Adrenal gland (tissue), 12 donors: ENCODE results near the gene NUDT9. TPM values are rescaled to one million over a fixed set of nuclear protein-coding genes. Genes with fewer than 3 reads are reported as not detected.
"Not testable (repeated sequence)": the region's sequence is repeated elsewhere in the genome, so short reads cannot be mapped to it uniquely, and the experiment has no call there.

ENCODE experiments used
- DNase-seq, 7 donors: peaks; one replicate each; pipeline ENCODE4 v3.0.0-alpha.2; 2019 to 2020
- H3K27ac ChIP-seq, 5 donors: fragments of 200-600 bp; sonication (generic) in 4 of 5; 1 replicate in 3 of 5; 2 replicates in 2 of 5; pipeline versions ENCODE4 v1.5.1 to v1.8.0; 2016 to 2020; ENCODE audit warnings: mild to moderate bottlenecking in 1 of 5
- H3K27me3 ChIP-seq: fragments of 200-600 bp; 2 replicates; pipeline ENCODE4 v1.8.0; 2021
- H3K36me3 ChIP-seq, 2 donors: fragments of 200-600 bp; replicated peaks in 1 of 2; 1 replicate in 1 of 2; 2 replicates in 1 of 2; pipeline versions ENCODE4 v1.5.1 to v1.8.0; 2018 to 2022
- H3K4me1 ChIP-seq, 2 donors: fragments of 200-600 bp; replicated peaks in 1 of 2; 1 replicate in 1 of 2; 2 replicates in 1 of 2; pipeline versions ENCODE4 v1.5.1 to v1.8.0; 2018 to 2021
- H3K4me3 ChIP-seq, 4 donors: fragments of 200-600 bp; sonication (generic) in 3 of 4; one replicate each; pipeline ENCODE4 v1.5.1; 2016 to 2018
- H3K9me3 ChIP-seq, 3 donors: fragments of 200-600 bp; sonication (generic) in 1 of 3; replicated peaks in 1 of 3; 1 replicate in 2 of 3; 2 replicates in 1 of 3; pipeline versions ENCODE4 v1.5.1 to v1.8.0; 2016 to 2021
- POLR2A ChIP-seq, 2 donors: fragments of 450-650 bp; IDR thresholded peaks; one replicate each; pipeline ENCODE4 v1.6.1; 2017; ENCODE audit warnings: antibody characterized with exemption in 2 of 2, mild to moderate bottlenecking in 2 of 2, moderate library complexity in 1 of 2
- WGBS, 4 donors: extraction: QIAGEN DNeasy Blood & Tissue Kit in 2 of 4; methylation state at CpG; one replicate each; pipeline versions ENCODE4 v1.1.5 to v1.1.7; 2013 to 2017; 5-methylcytosine and 5-hydroxymethylcytosine counted together
- intact Hi-C, 2 donors: fragments of 100-400 bp; cut with DNase I; formaldehyde crosslinking; loops; one replicate each; pipeline versions ENCODE4 v1.14.1 to v1.15.0; 2022 to 2023
- polyA plus RNA-seq, 3 donors: library from polyadenylated mRNA; stranded (reverse); fragments of 200-250 nt in 2 of 3; fragments of 350-450 nt in 1 of 3; fragmentation: Illumina TruSeq in 1 of 3; extraction: RNeasy Lipid Tissue Mini Kit (QIAGEN cat#74804) in 1 of 3; gene quantifications; one replicate each; pipeline ENCODE4 v1.2.3, GENCODE V29; 2013 to 2014
- total RNA-seq, 9 donors: library from RNA; depleted of rRNA in 4 of 9; stranded (reverse); fragments of >200 nt in 4 of 9; fragments of 120-200 nt in 1 of 9; fragmentation: NEBNext Ultra II Directional in 1 of 9; extraction: Animal tissue kit (Norgen Biotek cat#: 25700) in 1 of 9; gene quantifications; one replicate each; pipeline versions ENCODE4 v1.1.0 to v1.2.4, GENCODE V29; 2013 to 2023
- TF ChIP-seq, protein P1 (sequence below), 6 experiments: fragments of 450-650 bp in 4 of 6; fragments of 200-600 bp in 2 of 6; sonication (generic) in 1 of 6; IDR thresholded peaks; 1 replicate in 5 of 6; 2 replicates in 1 of 6; pipeline versions ENCODE4 v1.5.1 to v1.8.0; 2016 to 2021; ENCODE audit warnings: antibody characterized with exemption in 6 of 6, mild to moderate bottlenecking in 2 of 6, moderate library complexity in 1 of 6
- donor health status: healthy with polysubstance abuse.
- donor health status: Bipolar disorder and iron deficiency.
- donor health status: DM: yes; HTN: yes; CAD: no.
- donor health status: DM: no; HTN: no; CAD: no.
- donor health status: DM: no; HTN: no; CAD: no.
- donor health status: DM: yes; HTN: yes; CAD: no.

The NUDT9 gene
- total and polyA plus RNA-seq, 12 donors, result 16.9 to 95.2 (median 48.4) TPM

GRCh38 chr4:87442889-87443288 is 20.5 kb downstream of the NUDT9 start:
- no peaks in the 10 kb centered on the region for H3K4me1 ChIP-seq
- no peak overlapping the region for H3K4me3 ChIP-seq
- TF ChIP-seq, protein P1, sequence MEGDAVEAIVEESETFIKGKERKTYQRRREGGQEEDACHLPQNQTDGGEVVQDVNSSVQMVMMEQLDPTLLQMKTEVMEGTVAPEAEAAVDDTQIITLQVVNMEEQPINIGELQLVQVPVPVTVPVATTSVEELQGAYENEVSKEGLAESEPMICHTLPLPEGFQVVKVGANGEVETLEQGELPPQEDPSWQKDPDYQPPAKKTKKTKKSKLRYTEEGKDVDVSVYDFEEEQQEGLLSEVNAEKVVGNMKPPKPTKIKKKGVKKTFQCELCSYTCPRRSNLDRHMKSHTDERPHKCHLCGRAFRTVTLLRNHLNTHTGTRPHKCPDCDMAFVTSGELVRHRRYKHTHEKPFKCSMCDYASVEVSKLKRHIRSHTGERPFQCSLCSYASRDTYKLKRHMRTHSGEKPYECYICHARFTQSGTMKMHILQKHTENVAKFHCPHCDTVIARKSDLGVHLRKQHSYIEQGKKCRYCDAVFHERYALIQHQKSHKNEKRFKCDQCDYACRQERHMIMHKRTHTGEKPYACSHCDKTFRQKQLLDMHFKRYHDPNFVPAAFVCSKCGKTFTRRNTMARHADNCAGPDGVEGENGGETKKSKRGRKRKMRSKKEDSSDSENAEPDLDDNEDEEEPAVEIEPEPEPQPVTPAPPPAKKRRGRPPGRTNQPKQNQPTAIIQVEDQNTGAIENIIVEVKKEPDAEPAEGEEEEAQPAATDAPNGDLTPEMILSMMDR (IDR thresholded peaks at IDR 0.05), result no peak
- no peak for TF ChIP-seq POLR2A (IDR thresholded peaks at IDR 0.05)
- WGBS, 4 donors, result 95 to 97% (median 97%) methylated on average over 3 of the region's 3 CpGs
- no peaks in the 10 kb centered on the region for H3K27me3 ChIP-seq
- H3K9me3 ChIP-seq, result no peaks in the 10 kb centered on the region
- H3K27ac ChIP-seq, result no peak overlapping the region
- H3K36me3 ChIP-seq, result peaks cover 0 to 21% of the 10 kb centered on the region in 2 donors
- intact Hi-C loops, result no loop called here
- no peak for DNase-seq

DNA sequence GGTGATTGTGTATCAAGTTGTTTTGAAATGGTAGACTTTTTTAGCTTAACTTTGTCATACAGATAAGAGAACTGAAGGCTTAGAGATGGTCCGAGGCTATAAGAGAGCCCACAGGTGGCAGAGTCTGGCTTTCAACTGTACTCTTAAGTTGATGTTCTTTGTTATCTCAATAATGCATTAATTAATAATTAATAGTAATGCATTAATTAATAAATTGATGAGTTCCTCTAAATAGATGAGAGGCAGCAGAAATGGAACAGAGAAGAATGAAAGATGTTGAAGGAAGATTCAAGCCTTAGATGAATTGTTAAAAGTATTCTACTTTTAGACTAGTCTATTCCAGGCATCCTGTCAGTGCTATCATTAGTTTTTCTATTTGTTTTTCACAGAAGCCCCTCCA is 22.4 kb downstream of the NUDT9 start:
- H3K9me3 ChIP-seq, result no peaks in the 10 kb centered on the region
- DNase-seq, result no peak
- H3K4me3 ChIP-seq, result no peak overlapping the region
- no peak for TF ChIP-seq POLR2A (IDR thresholded peaks at IDR 0.05)
- TF ChIP-seq, protein P1 (IDR thresholded peaks at IDR 0.05), result no peak
- no peaks in the 10 kb centered on the region for H3K27me3 ChIP-seq
- intact Hi-C loops, result no loop called here
- no peak overlapping the region for H3K27ac ChIP-seq
- no peaks in the 10 kb centered on the region for H3K4me1 ChIP-seq
- H3K36me3 ChIP-seq, result peaks cover 0 to 31% of the 10 kb centered on the region in 2 donors
- WGBS, 4 donors, result 91 to 100% (median 96%) methylated on average over 1 of the region's 1 CpG

- Histone ChIP-seq H3K4me1 (peaks cover 0 to 4% of the 10 kb centered on the region in 2 donors), H3K36me3 (peaks cover 0 to 35% of the 10 kb centered on the region in 2 donors), H3K27me3 (no peaks in the 10 kb centered on the region), H3K27ac (no peak overlapping the region), H3K4me3 (no peak overlapping the region), H3K9me3 (no peaks in the 10 kb centered on the region)
- DNase-seq, result no peak
- intact Hi-C loops, result no loop called here
- TF ChIP-seq, protein P1 (IDR thresholded peaks at IDR 0.05), result no peak
- no peak for TF ChIP-seq POLR2A (IDR thresholded peaks at IDR 0.05)
- WGBS, 4 donors, result 61 to 93% (median 69%) methylated on average over 3 of the region's 3 CpGs
These were observed 23.6 kb downstream of the NUDT9 start for GRCh38 chr4:87445964-87446363.

DNA sequence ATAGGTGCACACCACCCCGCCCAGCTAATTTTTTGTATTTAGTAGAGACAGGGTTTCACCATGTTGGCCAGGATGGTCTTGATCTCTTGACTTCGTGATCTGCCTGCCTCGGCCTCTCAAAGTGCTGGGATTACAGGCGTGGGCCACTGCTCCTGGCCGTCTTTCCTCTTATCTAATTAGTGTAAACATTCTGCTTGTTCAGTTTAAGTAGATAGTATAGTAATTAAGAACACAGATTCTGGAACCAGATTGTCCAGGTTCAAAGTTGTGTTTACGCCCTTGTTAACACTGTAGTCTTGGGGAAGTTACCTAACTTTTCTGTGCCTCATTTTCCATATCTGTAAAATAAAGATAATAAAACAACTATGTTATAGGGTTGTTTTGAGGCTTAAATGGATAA is 24.0 kb downstream of the NUDT9 start:
- H3K27ac ChIP-seq, DNase-seq, H3K9me3 ChIP-seq, H3K27me3 ChIP-seq, H3K4me1 ChIP-seq, intact Hi-C loops, H3K4me3 ChIP-seq: not testable (repeated sequence)
- H3K36me3 ChIP-seq, result peaks cover 0 to 37% of the 10 kb centered on the region in 2 donors
- WGBS, 4 donors, result 93 to 99% (median 95%) methylated on average over 6 of the region's 6 CpGs

DNA sequence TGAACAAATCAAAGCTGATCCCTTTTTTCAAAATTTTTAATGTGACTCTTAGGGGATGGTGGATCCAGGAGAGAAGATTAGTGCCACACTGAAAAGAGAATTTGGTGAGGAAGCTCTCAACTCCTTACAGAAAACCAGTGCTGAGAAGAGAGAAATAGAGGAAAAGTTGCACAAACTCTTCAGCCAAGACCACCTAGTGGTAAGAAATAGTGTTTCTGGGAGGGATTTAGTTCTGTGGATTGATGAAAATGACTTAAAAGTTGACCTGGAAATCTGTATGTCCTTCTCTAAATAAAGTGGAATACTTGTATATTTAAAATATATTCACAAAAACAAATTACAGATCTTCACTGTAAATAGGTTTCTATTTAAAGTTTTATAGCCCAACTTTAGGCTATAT is 29.2 kb downstream of the NUDT9 start:
- H3K36me3 ChIP-seq, result peaks cover 0 to 39% of the 10 kb centered on the region in 2 donors
- TF ChIP-seq POLR2A (IDR thresholded peaks at IDR 0.05), result no peak
- TF ChIP-seq, protein P1 (IDR thresholded peaks at IDR 0.05), result no peak
- no peak for DNase-seq
- H3K27me3 ChIP-seq, result no peaks in the 10 kb centered on the region
- no peaks in the 10 kb centered on the region for H3K9me3 ChIP-seq
- no peak overlapping the region for H3K27ac ChIP-seq
- intact Hi-C loops, result no loop called here
- H3K4me3 ChIP-seq, result no peak overlapping the region
- H3K4me1 ChIP-seq, result peaks cover 0 to 4% of the 10 kb centered on the region in 2 donors
